HepG2 (cell line): Measurements from ENCODE around the gene CTRL. TPM values are rescaled to one million over a fixed set of nuclear protein-coding genes. Genes with fewer than 3 reads are reported as not detected.

Experiments used
- ATAC-seq: fragments of 200-7000 bp; cut with Tn5 transposase; 3 replicates; pipeline ENCODE4 v1.9.1; 2020; ENCODE audit warnings: mild to moderate bottlenecking, moderate library complexity
- BruUV-seq: library from RNA; stranded (reverse); fragments of 400-500 nt; replicated peaks from 2 replicates; lab custom pipeline; 2021; lab: Mats Ljungman, UMichigan
- CTCF ChIA-PET: fragments of 300-600 bp; formaldehyde crosslinking; extraction: SDS; loops from one replicate; lab custom pipeline; 2021; ENCODE audit warnings: low total read pairs, inconsistent platforms, low intra/inter-chr PET ratio; lab: Yijun Ruan, JAX
- POLR2A ChIA-PET: fragments of 350-600 bp; sonication (Branson Sonifier 250); formaldehyde crosslinking; loops from one replicate; lab custom pipeline; 2020; ENCODE audit warnings: antibody characterized with exemption, inconsistent platforms; lab: Yijun Ruan, JAX
- DNase-seq: peaks from one replicate; pipeline ENCODE4 v3.0.0-alpha.2; 2015; ENCODE audit warnings: low spot score
- FAIRE-seq: peaks from 3 replicates; lab custom pipeline; 2011; peaks lifted over from hg19 to GRCh38; lab: Jason Lieb, UNC
- H2AFZ ChIP-seq: one replicate; pipeline ENCODE4 v1.6.1; 2011; ENCODE audit warnings: low read length, inconsistent platforms
- H3K27ac ChIP-seq: fragments of 300-600 bp; 3 replicates; pipeline ENCODE4 v1.8.0; 2011; ENCODE audit warnings: mixed run types, mild to moderate bottlenecking, mixed read lengths, low read length, inconsistent platforms; ENCODE audit not compliant: insufficient read depth; ENCODE audit errors: extremely low read length
- H3K27me3 ChIP-seq, 2 experiments: fragments of 200-600 bp in 1 of 2; 2 replicates in 1 of 2; 3 replicates in 1 of 2; pipeline versions ENCODE4 v1.6.0 to v1.8.0; 2011; ENCODE audit warnings: low read length in 2 of 2, mild to moderate bottlenecking in 2 of 2, moderate library complexity in 2 of 2, inconsistent platforms in 1 of 2; ENCODE audit not compliant: insufficient read depth in 2 of 2, control insufficient read depth in 1 of 2
- H3K36me3 ChIP-seq, 2 experiments: fragments of 200-600 bp in 1 of 2; replicated peaks in 1 of 2; 2 replicates in 1 of 2; 3 replicates in 1 of 2; pipeline versions ENCODE4 v1.5.1 to v1.8.0; 2011; ENCODE audit warnings: low read length in 2 of 2, inconsistent platforms in 1 of 2; ENCODE audit not compliant: insufficient read depth in 2 of 2, control insufficient read depth in 1 of 2
- H3K4me1 ChIP-seq: 2 replicates; pipeline ENCODE4 v1.5.1; 2012; ENCODE audit warnings: low read length, inconsistent platforms; ENCODE audit not compliant: insufficient read depth
- H3K4me2 ChIP-seq: 2 replicates; pipeline ENCODE4 v1.6.0; 2011; ENCODE audit warnings: low read depth, low read length, inconsistent platforms
- H3K4me3 ChIP-seq, 3 experiments: fragments of 200-600 bp in 1 of 3; sonication (generic), shearing (Covaris generic) in 1 of 3; replicated peaks in 1 of 3; 2 replicates each; pipeline ENCODE4 v1.5.1; 2011 to 2016; ENCODE audit warnings: low read length in 3 of 3, inconsistent platforms in 2 of 3, low read depth in 2 of 3, mild to moderate bottlenecking in 2 of 3, control low read depth in 1 of 3, mixed read lengths in 1 of 3; ENCODE audit not compliant: insufficient read depth in 1 of 3
- H3K79me2 ChIP-seq: one replicate; pipeline ENCODE4 v1.6.1; 2011; ENCODE audit warnings: low read length, inconsistent platforms; ENCODE audit not compliant: insufficient read depth
- H3K9ac ChIP-seq: 2 replicates; pipeline ENCODE4 v1.6.0; 2011; ENCODE audit warnings: mild to moderate bottlenecking, low read depth, low read length, inconsistent platforms; ENCODE audit not compliant: insufficient read depth
- H3K9me3 ChIP-seq: 2 replicates; pipeline ENCODE4 v1.5.1; 2012; ENCODE audit warnings: mild to moderate bottlenecking, low read length
- H4K20me1 ChIP-seq: 2 replicates; pipeline ENCODE4 v1.6.0; 2011; ENCODE audit warnings: inconsistent platforms, mild to moderate bottlenecking, low read length, moderate library complexity; ENCODE audit not compliant: insufficient read depth
- AGO2 ChIP-seq: fragments of 200-400 bp; formaldehyde crosslinking; optimal IDR thresholded peaks from 2 replicates; pipeline ENCODE3; 2017; ENCODE audit warnings: mild to moderate bottlenecking, low read depth, low read length, moderate library complexity
- CC2D1A ChIP-seq: sonication (generic); formaldehyde crosslinking; IDR thresholded peaks from 2 replicates; pipeline ENCODE4 v1.8.1; 2023; ENCODE audit warnings: mild to moderate bottlenecking, missing genetic modification reagents
- GTF3A ChIP-seq: sonication (generic); formaldehyde crosslinking; conservative IDR thresholded peaks from 2 replicates; pipeline ENCODE4 v1.4.0; 2020; ENCODE audit warnings: mild to moderate bottlenecking, missing genetic modification reagents
- NFRKB ChIP-seq: fragments of 450-650 bp; IDR thresholded peaks from 2 replicates; pipeline ENCODE4 v1.6.1; 2017
- POLR2AphosphoS5 ChIP-seq: IDR thresholded peaks from 2 replicates; pipeline ENCODE4 v1.6.1; 2012; ENCODE audit warnings: low read depth, low read length
- REL ChIP-seq: sonication (generic); formaldehyde crosslinking; conservative IDR thresholded peaks from 2 replicates; pipeline ENCODE4 v1.8.0; 2022; ENCODE audit warnings: mild to moderate bottlenecking, missing genetic modification reagents, moderate library complexity
- REST ChIP-seq, 2 experiments: IDR thresholded peaks; 2 replicates each; pipeline ENCODE4 v1.6.1; 2011 to 2012; ENCODE audit warnings: low read length in 2 of 2, borderline replicate concordance in 1 of 2, low read depth in 1 of 2, mild to moderate bottlenecking in 1 of 2, moderate library complexity in 1 of 2
- SIN3A ChIP-seq: IDR thresholded peaks from 2 replicates; pipeline ENCODE4 v1.6.1; 2011; ENCODE audit warnings: low read depth, mild to moderate bottlenecking, control low read depth, low read length, borderline replicate concordance
- TFDP1 ChIP-seq: IDR thresholded peaks from 2 replicates; pipeline ENCODE4 v1.6.1; 2016; ENCODE audit warnings: missing compliant biosample characterization, missing genetic modification reagents, borderline replicate concordance
- TGIF2 ChIP-seq: IDR thresholded peaks from 2 replicates; pipeline ENCODE4 v1.6.1; 2016; ENCODE audit warnings: control low read depth, missing compliant biosample characterization
- ZC3H13 ChIP-seq: sonication (generic); formaldehyde crosslinking; IDR thresholded peaks from 2 replicates; pipeline ENCODE4 v1.8.1; 2023; ENCODE audit warnings: mild to moderate bottlenecking, missing genetic modification reagents, moderate library complexity
- ZNF546 ChIP-seq: sonication (generic); formaldehyde crosslinking; conservative IDR thresholded peaks from 2 replicates; pipeline ENCODE4 v1.8.1; 2023; ENCODE audit warnings: mild to moderate bottlenecking, missing genetic modification reagents
- ZNF605 ChIP-seq: sonication (generic); formaldehyde crosslinking; IDR thresholded peaks from 2 replicates; pipeline ENCODE4 v1.8.0; 2022; ENCODE audit warnings: mild to moderate bottlenecking, missing genetic modification reagents
- ZNF709 ChIP-seq: sonication (generic); formaldehyde crosslinking; IDR thresholded peaks from 2 replicates; pipeline ENCODE4 v1.5.0; 2020; ENCODE audit warnings: mild to moderate bottlenecking, missing genetic modification reagents
- WGBS: methylation state at CpG from one replicate; pipeline ENCODE4 v1.1.6; 2017; ENCODE audit warnings: low lambda C conversion rate; 5-methylcytosine and 5-hydroxymethylcytosine counted together
- in situ Hi-C: cut with HindIII; loops from 2 replicates; pipeline ENCODE4 v1.10.0; 2017; ENCODE audit warnings: low pct_unique_long_range_greater_than_20kb; ENCODE audit not compliant: extremely low pct_ligation_motif_present
- intact Hi-C: fragments of 100-400 bp; cut with micrococcal nuclease; formaldehyde crosslinking; loops from one replicate; pipeline ENCODE4 v1.10.0; 2022; ENCODE audit not compliant: unreplicated experiment
- polyA plus RNA-seq, 8 experiments: library from polyadenylated mRNA; depleted of rRNA in 3 of 8; stranded (reverse) in 7 of 8; unstranded in 1 of 8; fragments of >200 nt; fragmentation: Illumina TruSeq in 4 of 8; extraction: Trizol in 4 of 8; gene quantifications; 2 replicates each; pipeline versions ENCODE4 v1.2.1 to v1.2.3, GENCODE V29; 2011 to 2016; ENCODE audit warnings: low read depth in 4 of 8, missing spikeins in 1 of 8, mixed read lengths in 1 of 8; ENCODE audit not compliant: insufficient read depth in 1 of 8
- total RNA-seq, 5 experiments: library from RNA; depleted of rRNA; stranded (reverse); fragments of >200 nt; fragmentation: Illumina TruSeq; extraction: Trizol; gene quantifications; 2 replicates each; pipeline ENCODE4 v1.2.3, GENCODE V29; 2016; ENCODE audit warnings: low read depth in 1 of 5
- TF ChIP-seq, protein P1 (sequence below): IDR thresholded peaks from 2 replicates; pipeline ENCODE4 v1.6.1; 2016
- TF ChIP-seq, protein P2 (sequence below): sonication (generic); formaldehyde crosslinking; IDR thresholded peaks from 2 replicates; pipeline ENCODE4 v1.5.0; 2020; ENCODE audit warnings: missing genetic modification reagents

Gene CTRL
- total and polyA plus RNA-seq, 2 of the 13 experiments (the other 11 are each of a cell fraction or from before 2014, with no cell fraction given), result 1.9 to 2.7 TPM

DNA sequence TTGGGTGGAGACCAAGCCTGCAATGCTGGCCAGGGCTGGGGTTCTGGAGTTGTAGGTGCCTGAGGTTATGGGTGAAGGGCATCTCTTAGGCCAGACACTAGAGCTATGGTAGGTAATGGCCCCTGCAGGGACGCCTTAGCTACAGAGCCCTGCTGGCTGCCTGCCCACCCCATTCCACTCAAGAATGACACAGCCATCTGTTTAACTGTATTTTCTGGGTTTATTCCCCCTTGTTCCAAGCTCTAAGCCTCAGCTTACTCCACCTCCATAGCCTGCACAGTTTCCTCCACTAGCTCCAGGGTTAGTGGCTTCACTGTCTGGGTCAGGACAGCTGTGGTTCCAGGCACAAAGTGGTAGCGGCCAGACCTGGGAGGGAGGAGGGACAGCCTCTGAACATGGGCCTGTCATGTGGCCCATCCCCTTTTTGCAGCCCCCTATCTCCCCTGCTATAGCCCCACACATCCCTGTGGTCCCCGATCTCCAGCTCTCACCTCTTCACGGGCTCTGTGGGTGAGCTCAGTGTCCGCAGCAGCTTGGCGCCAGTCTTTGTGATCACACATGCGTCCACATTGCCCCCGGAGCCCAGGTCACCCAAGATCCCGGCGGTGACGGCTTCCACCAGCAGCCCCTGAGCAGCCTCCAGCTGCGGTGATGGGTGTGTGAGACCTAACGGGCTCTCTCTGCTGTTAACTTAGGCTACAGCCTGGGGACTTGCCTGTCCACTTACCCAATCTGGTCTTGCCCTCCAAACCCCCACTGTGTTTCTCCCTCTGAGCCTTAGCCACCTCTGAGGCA lies 2.8 kb upstream of the CTRL start (continued):
- TF ChIP-seq REST (IDR thresholded peaks at IDR 0.05; ENCODE audit: borderline replicate concordance in 1 of 2, low read depth in 1 of 2, low read length in 2 of 2) (no peak), NFRKB (no peak), CC2D1A (CRISPR knock-in tag) (no peak), TFDP1 (CRISPR knock-in tag) (no peak), ZNF709 (no peak)

GRCh38 chr16:67933805-67934204 lies 2.1 kb upstream of the CTRL start:
- no TSS peak for BruUV-seq
- no peak overlapping the region for H3K4me3 ChIP-seq
- POLR2A ChIA-PET, result interaction anchor here (0.6 to 4.6 kb wide), 6 partner anchors 10 to 108 kb away, joined by 3 to 40 read pairs (median 18); partner anchors contain the start of genes LCAT and PSKH1
- TF ChIP-seq, protein P1, sequence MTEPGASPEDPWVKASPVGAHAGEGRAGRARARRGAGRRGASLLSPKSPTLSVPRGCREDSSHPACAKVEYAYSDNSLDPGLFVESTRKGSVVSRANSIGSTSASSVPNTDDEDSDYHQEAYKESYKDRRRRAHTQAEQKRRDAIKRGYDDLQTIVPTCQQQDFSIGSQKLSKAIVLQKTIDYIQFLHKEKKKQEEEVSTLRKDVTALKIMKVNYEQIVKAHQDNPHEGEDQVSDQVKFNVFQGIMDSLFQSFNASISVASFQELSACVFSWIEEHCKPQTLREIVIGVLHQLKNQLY, result no peak
- TF ChIP-seq POLR2AphosphoS5 (0 out of 2 replicates have a peak, but pooled peaks have one; percentile 22), ZC3H13 (CRISPR knock-in tag) (0 out of 2 replicates have a peak, but pooled peaks have one; percentile 7), ZNF546 (no peak), TGIF2 (CRISPR knock-in tag) (no peak), ZNF605 (CRISPR knock-in tag) (peak; percentile 27; the same call in 1 of the 2 replicates), AGO2 (peak; percentile 36), SIN3A (0 out of 2 replicates have a peak, but pooled peaks have one; percentile 7), GTF3A (no peak), REL (no peak)
- TF ChIP-seq, protein P2, sequence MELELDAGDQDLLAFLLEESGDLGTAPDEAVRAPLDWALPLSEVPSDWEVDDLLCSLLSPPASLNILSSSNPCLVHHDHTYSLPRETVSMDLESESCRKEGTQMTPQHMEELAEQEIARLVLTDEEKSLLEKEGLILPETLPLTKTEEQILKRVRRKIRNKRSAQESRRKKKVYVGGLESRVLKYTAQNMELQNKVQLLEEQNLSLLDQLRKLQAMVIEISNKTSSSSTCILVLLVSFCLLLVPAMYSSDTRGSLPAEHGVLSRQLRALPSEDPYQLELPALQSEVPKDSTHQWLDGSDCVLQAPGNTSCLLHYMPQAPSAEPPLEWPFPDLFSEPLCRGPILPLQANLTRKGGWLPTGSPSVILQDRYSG (CRISPR knock-in tag), result no peak

More at GRCh38 chr16:67933805-67934204, 2.1 kb upstream of the CTRL start:
- Histone ChIP-seq H4K20me1 (no peaks in the 10 kb centered on the region; the same call in 1 of the 2 replicates), H3K4me2 (no peak overlapping the region), H3K4me1 (peaks cover 30% of the 10 kb centered on the region), H3K27ac (peak overlapping the region; percentile 2), H2AFZ (no peak overlapping the region), H3K9ac (0 out of 2 replicates have a peak overlapping the region, but pooled peaks have one; percentile 67), H3K27me3 (no peaks in the 10 kb centered on the region; a peak in 1 of 5 replicates), H3K79me2 (peaks cover 24% of the 10 kb centered on the region), H3K9me3 (no peaks in the 10 kb centered on the region), H3K36me3 (peaks cover 10 to 13% of the 10 kb centered on the region in 2 experiments; a peak in 3 of 5 replicates)
- ATAC-seq, result no peak
- FAIRE-seq, result no peak
- intact Hi-C loops, result no loop called here
- DNase-seq, result no peak
- in situ Hi-C loops, result loop anchor here (10.0 kb wide), 1 partner anchor 269 kb away; the partner anchor contains the start of genes ACD, C16orf86, ENKD1 and PARD6A
- WGBS, result 94% methylated on average over 7 of the region's 7 CpGs
- CTCF ChIA-PET, result no interaction called here
